Endothelial cell of umbilical vein (primary cell): ENCODE measurements around the gene MAX. TPM values are rescaled to one million over a fixed set of nuclear protein-coding genes. Genes with fewer than 3 reads are reported as not detected.

Experiments
- BruUV-seq: library from RNA; stranded (reverse); fragments of 400-500 nt; replicated peaks from 2 replicates; lab custom pipeline; 2021; lab: Mats Ljungman, UMichigan
- CTCF ChIA-PET: fragments of 300-600, 350-600 bp; sonication (Branson Sonifier 250); formaldehyde crosslinking; loops from one replicate; lab custom pipeline; 2021; ENCODE audit warnings: antibody characterized with exemption, inconsistent platforms; lab: Charles Lee
- POLR2A ChIA-PET: fragments of 300-600, 350-600 bp; sonication (Branson Sonifier 250); formaldehyde crosslinking; loops from one replicate; lab custom pipeline; 2021; ENCODE audit warnings: antibody characterized with exemption, inconsistent platforms; lab: Charles Lee
- DNase-seq: peaks from one replicate; pipeline ENCODE4 v3.0.0-alpha.2; 2011; ENCODE audit warnings: low read depth, low spot score
- FAIRE-seq: peaks from 2 replicates; lab custom pipeline; 2011; peaks lifted over from hg19 to GRCh38; lab: Jason Lieb, UNC
- H2AFZ ChIP-seq: 2 replicates; pipeline ENCODE4 v1.6.0; 2012; ENCODE audit warnings: low read depth, low read length, control low read depth, inconsistent platforms
- H3K27ac ChIP-seq: 2 replicates; pipeline ENCODE4 v1.5.1; 2011; ENCODE audit warnings: low read depth, mild to moderate bottlenecking, control low read depth, low read length, moderate library complexity; ENCODE audit not compliant: insufficient read depth
- H3K27me3 ChIP-seq, 2 experiments: 2 replicates each; pipeline versions ENCODE4 v1.6.0 to v1.6.1; 2011; ENCODE audit warnings: low read length in 2 of 2, mixed read lengths in 1 of 2; ENCODE audit not compliant: control insufficient read depth in 2 of 2, insufficient read depth in 2 of 2
- H3K36me3 ChIP-seq, 2 experiments: 2 replicates in 1 of 2; 3 replicates in 1 of 2; pipeline ENCODE4 v1.5.1; 2011; ENCODE audit warnings: low read length in 2 of 2, mild to moderate bottlenecking in 1 of 2, moderate library complexity in 1 of 2; ENCODE audit not compliant: control insufficient read depth in 2 of 2, insufficient read depth in 2 of 2; ENCODE audit errors: extremely low read depth in 1 of 2
- H3K4me1 ChIP-seq: 3 replicates; pipeline ENCODE4 v1.5.1; 2011; ENCODE audit warnings: mild to moderate bottlenecking, low read length; ENCODE audit not compliant: control insufficient read depth, insufficient read depth; ENCODE audit errors: extremely low read depth
- H3K4me2 ChIP-seq: 2 replicates; pipeline ENCODE4 v1.6.1; 2011; ENCODE audit warnings: low read length, control low read depth, mixed read lengths; ENCODE audit not compliant: insufficient read depth
- H3K4me3 ChIP-seq, 3 experiments: fragments of 200-600 bp in 1 of 3; sonication (generic), shearing (Covaris generic) in 1 of 3; replicated peaks in 1 of 3; 2 replicates each; pipeline ENCODE4 v1.5.1; 2011 to 2016; ENCODE audit warnings: control low read depth in 3 of 3, low read length in 3 of 3, mild to moderate bottlenecking in 2 of 3, inconsistent platforms in 1 of 3, low read depth in 1 of 3, moderate library complexity in 1 of 3; ENCODE audit not compliant: insufficient read depth in 1 of 3
- H3K79me2 ChIP-seq: 2 replicates; pipeline ENCODE4 v1.6.0; 2012; ENCODE audit warnings: low read length, inconsistent platforms; ENCODE audit not compliant: control insufficient read depth, insufficient read depth
- H3K9ac ChIP-seq: replicated peaks from 2 replicates; pipeline ENCODE3; 2011; ENCODE audit warnings: low read length, control low read depth; ENCODE audit not compliant: insufficient read depth; ENCODE audit errors: extremely low read depth
- H3K9me1 ChIP-seq: replicated peaks from 3 replicates; pipeline ENCODE4 v1.6.0; 2011; ENCODE audit warnings: mild to moderate bottlenecking, low read length; ENCODE audit not compliant: control insufficient read depth, insufficient read depth; ENCODE audit errors: extremely low read depth
- H3K9me3 ChIP-seq: replicated peaks from 2 replicates; pipeline ENCODE4 v1.5.1; 2012; ENCODE audit warnings: low read length, inconsistent platforms; ENCODE audit not compliant: control insufficient read depth, insufficient read depth
- H4K20me1 ChIP-seq: replicated peaks from 2 replicates; pipeline ENCODE3; 2011; ENCODE audit warnings: mild to moderate bottlenecking, low read length; ENCODE audit not compliant: control insufficient read depth, insufficient read depth; ENCODE audit errors: extremely low read depth
- EZH2 ChIP-seq: IDR thresholded peaks from 2 replicates; pipeline ENCODE4 v1.6.1; 2012; ENCODE audit warnings: borderline replicate concordance, low read depth, mild to moderate bottlenecking, moderate library complexity, low read length, inconsistent platforms; ENCODE audit not compliant: severe bottlenecking
- FOS ChIP-seq: IDR thresholded peaks from 2 replicates; pipeline ENCODE4 v1.6.1; 2011; ENCODE audit warnings: mild to moderate bottlenecking, low read length, moderate library complexity, borderline replicate concordance; ENCODE audit not compliant: insufficient read depth
- GATA2 ChIP-seq: IDR thresholded peaks from 2 replicates; pipeline ENCODE4 v1.7.0; 2011; ENCODE audit warnings: low read depth, mild to moderate bottlenecking, moderate library complexity, mixed read lengths, low read length; ENCODE audit not compliant: insufficient read length, insufficient read depth
- JUN ChIP-seq: IDR thresholded peaks from 2 replicates; pipeline ENCODE4 v1.6.1; 2011; ENCODE audit warnings: borderline replicate concordance, low read depth; ENCODE audit not compliant: insufficient read length, insufficient read depth
- MYC ChIP-seq: IDR thresholded peaks from one replicate; pipeline ENCODE4 v1.6.1; 2011; ENCODE audit warnings: mild to moderate bottlenecking, low read depth, low read length
- POLR2A ChIP-seq: IDR thresholded peaks from 2 replicates; pipeline ENCODE4 v1.6.1; 2012; ENCODE audit warnings: low read depth, mild to moderate bottlenecking, control low read depth, low read length
- POLR2AphosphoS5 ChIP-seq: IDR thresholded peaks from 2 replicates; pipeline ENCODE4 v1.6.1; 2012; ENCODE audit warnings: low read depth, mild to moderate bottlenecking, control low read depth, low read length, moderate library complexity; ENCODE audit not compliant: insufficient read depth
- dilution Hi-C: fragments of 300-500 bp; cut with MboI; formaldehyde crosslinking; loops from one replicate; pipeline ENCODE4 v1.15.0; 2019; ENCODE audit warnings: low sequenced_read_pairs; ENCODE audit not compliant: extremely low pct_ligation_motif_present
- intact Hi-C: fragments of 100-400 bp; cut with micrococcal nuclease; formaldehyde crosslinking; loops from one replicate; pipeline ENCODE4 v1.10.0; 2022
- polyA plus RNA-seq, 4 experiments: library from polyadenylated mRNA; depleted of rRNA in 3 of 4; stranded (reverse) in 3 of 4; unstranded in 1 of 4; fragments of >200 nt; gene quantifications; 2 replicates each; pipeline versions ENCODE4 v1.2.1 to v1.2.3, GENCODE V29; 2011 to 2012; ENCODE audit warnings: missing spikeins in 1 of 4
- total RNA-seq: library from RNA; stranded (reverse); gene quantifications from 2 replicates; pipeline ENCODE4 v1.2.3, GENCODE V29; 2021
- TF ChIP-seq, protein P1 (sequence below): IDR thresholded peaks from 2 replicates; pipeline ENCODE4 v1.6.1; 2011; ENCODE audit not compliant: insufficient read depth, insufficient read length
- TF ChIP-seq, protein P2 (sequence below), 2 donors: IDR thresholded peaks; 1 replicate in 1 of 2; 2 replicates in 1 of 2; pipeline ENCODE4 v1.5.1; 2011; ENCODE audit warnings: low read length in 2 of 2, mild to moderate bottlenecking in 2 of 2, moderate library complexity in 2 of 2, control low read depth in 1 of 2, inconsistent platforms in 1 of 2, low read depth in 1 of 2; ENCODE audit not compliant: insufficient read depth in 1 of 2; ENCODE audit errors: extremely low read depth in 1 of 2

Gene MAX
- total and polyA plus RNA-seq, 2 donors (not counting 3 experiments of a cell fraction or from before 2014, with no cell fraction given), result 70.1 to 79.5 TPM

DNA sequence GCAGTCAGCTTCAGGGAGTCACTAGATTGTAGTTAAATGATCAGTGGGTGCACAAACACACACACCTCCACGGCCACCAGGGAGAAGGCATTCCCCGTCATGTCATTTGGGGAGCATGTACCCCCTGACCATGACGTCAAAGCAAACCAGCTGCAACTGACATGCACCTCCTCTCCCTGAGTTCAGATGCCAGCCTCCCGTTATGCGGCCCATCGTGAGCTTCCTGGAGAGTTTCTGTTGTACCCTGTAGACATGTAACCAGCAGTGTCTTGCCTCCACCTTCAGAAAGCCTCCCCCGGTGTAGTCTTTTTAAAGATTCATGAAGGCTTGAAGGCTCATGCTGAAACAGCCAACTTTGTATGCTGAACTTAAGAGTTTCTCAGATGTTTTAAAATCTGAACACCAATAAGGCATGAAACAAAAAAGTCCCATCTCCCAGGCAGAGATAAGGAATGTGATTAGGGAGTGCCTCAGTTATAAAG, 60.8 kb downstream of the MAX start:
- Histone ChIP-seq H3K9ac (no peak overlapping the region), H3K4me1 (no peaks in the 10 kb centered on the region), H2AFZ (no peak overlapping the region), H3K9me3 (no peaks in the 10 kb centered on the region), H3K4me3 (no peak overlapping the region), H3K79me2 (no peaks in the 10 kb centered on the region), H3K4me2 (no peak overlapping the region), H3K9me1 (no peaks in the 10 kb centered on the region), H4K20me1 (no peaks in the 10 kb centered on the region), H3K27ac (no peak overlapping the region), H3K27me3 (no peaks in the 10 kb centered on the region), H3K36me3 (peaks cover 3 to 5% of the 10 kb centered on the region in 2 experiments)
- DNase-seq (no peak), FAIRE-seq (no peak)
- POLR2A ChIA-PET, result interaction anchor here (0.6 kb wide), 1 partner anchor 61 kb away, joined by 3 read pairs; the partner anchor contains the start of gene MAX
- dilution Hi-C loops, result no loop called here
- intact Hi-C loops, result no loop called here
- CTCF ChIA-PET, result interaction anchor here (1.2 kb wide), 1 partner anchor 11 kb away, joined by 5 read pairs; no protein-coding TSS in a partner anchor
- no TSS peak for BruUV-seq
- no peak for TF ChIP-seq FOS
- no peak for TF ChIP-seq MYC
- TF ChIP-seq, protein P1, sequence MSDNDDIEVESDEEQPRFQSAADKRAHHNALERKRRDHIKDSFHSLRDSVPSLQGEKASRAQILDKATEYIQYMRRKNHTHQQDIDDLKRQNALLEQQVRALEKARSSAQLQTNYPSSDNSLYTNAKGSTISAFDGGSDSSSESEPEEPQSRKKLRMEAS, result no peak
- no peak for TF ChIP-seq EZH2
- TF ChIP-seq GATA2, result no peak
- no peak for TF ChIP-seq JUN
- TF ChIP-seq POLR2A, result no peak
- TF ChIP-seq POLR2AphosphoS5, result no peak
- TF ChIP-seq, protein P2, sequence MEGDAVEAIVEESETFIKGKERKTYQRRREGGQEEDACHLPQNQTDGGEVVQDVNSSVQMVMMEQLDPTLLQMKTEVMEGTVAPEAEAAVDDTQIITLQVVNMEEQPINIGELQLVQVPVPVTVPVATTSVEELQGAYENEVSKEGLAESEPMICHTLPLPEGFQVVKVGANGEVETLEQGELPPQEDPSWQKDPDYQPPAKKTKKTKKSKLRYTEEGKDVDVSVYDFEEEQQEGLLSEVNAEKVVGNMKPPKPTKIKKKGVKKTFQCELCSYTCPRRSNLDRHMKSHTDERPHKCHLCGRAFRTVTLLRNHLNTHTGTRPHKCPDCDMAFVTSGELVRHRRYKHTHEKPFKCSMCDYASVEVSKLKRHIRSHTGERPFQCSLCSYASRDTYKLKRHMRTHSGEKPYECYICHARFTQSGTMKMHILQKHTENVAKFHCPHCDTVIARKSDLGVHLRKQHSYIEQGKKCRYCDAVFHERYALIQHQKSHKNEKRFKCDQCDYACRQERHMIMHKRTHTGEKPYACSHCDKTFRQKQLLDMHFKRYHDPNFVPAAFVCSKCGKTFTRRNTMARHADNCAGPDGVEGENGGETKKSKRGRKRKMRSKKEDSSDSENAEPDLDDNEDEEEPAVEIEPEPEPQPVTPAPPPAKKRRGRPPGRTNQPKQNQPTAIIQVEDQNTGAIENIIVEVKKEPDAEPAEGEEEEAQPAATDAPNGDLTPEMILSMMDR (IDR thresholded peaks at IDR 0.05; ENCODE audit: extremely low read depth in 1 of 2, insufficient read depth in 1 of 2, low read depth in 1 of 2, low read length in 2 of 2), result no peak
